K562 (cell line): ENCODE data around the gene TRIM65. TPM values are rescaled to one million over a fixed set of nuclear protein-coding genes. Genes with fewer than 3 reads are reported as not detected.

Experiments
- ARID1B ChIP-seq: fragments of 450-650 bp; IDR thresholded peaks from 2 replicates; pipeline ENCODE4 v1.6.1; 2016; ENCODE audit warnings: antibody characterized with exemption, mild to moderate bottlenecking, inconsistent platforms
- EP400 ChIP-seq: fragments of 450-650 bp; IDR thresholded peaks from 2 replicates; pipeline ENCODE4 v1.6.1; 2017; ENCODE audit warnings: antibody characterized with exemption, mild to moderate bottlenecking, moderate library complexity
- EWSR1 ChIP-seq: fragments of 450-650 bp; IDR thresholded peaks from 2 replicates; pipeline ENCODE4 v1.6.1; 2018; ENCODE audit warnings: borderline replicate concordance, mild to moderate bottlenecking, low read depth, moderate library complexity; ENCODE audit not compliant: partially characterized antibody
- GABPB2 ChIP-seq: fragments of 250-450 bp; sonication (Bioruptor Pico); conservative IDR thresholded peaks from 2 replicates; pipeline ENCODE4 v1.5.1; 2021; ENCODE audit warnings: mild to moderate bottlenecking
- HMG20A ChIP-seq: fragments of 450-650 bp; formaldehyde crosslinking; conservative IDR thresholded peaks from 2 replicates; pipeline ENCODE4 v1.4.0; 2020; ENCODE audit warnings: mild to moderate bottlenecking, mixed read lengths
- HNRNPUL1 ChIP-seq: fragments of 200-400 bp; formaldehyde crosslinking; IDR thresholded peaks from 2 replicates; pipeline ENCODE4 v1.6.1; 2017; ENCODE audit warnings: low read length
- MYBL2 ChIP-seq, 2 experiments: fragments of 450-650 bp in 1 of 2; sonication (generic) in 1 of 2; formaldehyde crosslinking in 1 of 2; IDR thresholded peaks; 2 replicates each; pipeline versions ENCODE4 v1.6.1 to v1.8.1; 2017 to 2022; ENCODE audit warnings: borderline replicate concordance in 1 of 2, inconsistent platforms in 1 of 2, low read depth in 1 of 2, mild to moderate bottlenecking in 1 of 2, missing genetic modification reagents in 1 of 2, moderate library complexity in 1 of 2
- RAD51 ChIP-seq: fragments of 450-650 bp; IDR thresholded peaks from 2 replicates; pipeline ENCODE4 v1.7.1; 2016; ENCODE audit warnings: low read depth, mild to moderate bottlenecking, borderline replicate concordance
- RBM17 ChIP-seq: fragments of 200-400 bp; formaldehyde crosslinking; IDR thresholded peaks from 2 replicates; pipeline ENCODE4 v1.6.1; 2017; ENCODE audit warnings: low read depth, mild to moderate bottlenecking, low read length, borderline replicate concordance
- RNF2 ChIP-seq: sonication (generic); IDR thresholded peaks from 2 replicates; pipeline ENCODE4 v1.6.1; 2016
- SRSF9 ChIP-seq: fragments of 200-400 bp; formaldehyde crosslinking; IDR thresholded peaks from 2 replicates; pipeline ENCODE4 v1.6.1; 2017; ENCODE audit warnings: low read depth, low read length, borderline replicate concordance
- ZBTB34 ChIP-seq: fragments of 250-450 bp; sonication (Bioruptor Pico); IDR thresholded peaks from 2 replicates; pipeline ENCODE4 v1.8.0; 2021; ENCODE audit warnings: mild to moderate bottlenecking, moderate library complexity
- ZNF217 ChIP-seq: sonication (generic); formaldehyde crosslinking; IDR thresholded peaks from 2 replicates; pipeline ENCODE4 v1.8.0; 2022; ENCODE audit warnings: mild to moderate bottlenecking, missing genetic modification reagents
- ZNF316 ChIP-seq: fragments of 450-650 bp; IDR thresholded peaks from 2 replicates; pipeline ENCODE4 v1.6.1; 2016
- ZNF347 ChIP-seq: fragments of 450-650 bp; formaldehyde crosslinking; IDR thresholded peaks from 2 replicates; pipeline ENCODE4 v1.4.0; 2020; ENCODE audit warnings: low read depth, mild to moderate bottlenecking, moderate library complexity
- ZNF41 ChIP-seq: fragments of 250-450 bp; sonication (Bioruptor Pico); conservative IDR thresholded peaks from 2 replicates; pipeline ENCODE4 v1.4.0; 2020; ENCODE audit warnings: mild to moderate bottlenecking
- polyA plus RNA-seq, 8 experiments: library from polyadenylated mRNA; depleted of rRNA in 4 of 8; stranded (reverse) in 5 of 8; unstranded in 3 of 8; fragments of >200 nt; fragmentation: Nextera tagmentation in 2 of 8; fragmentation: Illumina TruSeq in 1 of 8; extraction: Ambion mirVana in 2 of 8; extraction: Trizol in 1 of 8; gene quantifications; 2 replicates each; pipeline versions ENCODE4 v1.2.1 to v1.2.3, GENCODE V29; 2011 to 2014; ENCODE audit warnings: inconsistent platforms in 1 of 8, missing spikeins in 1 of 8
- total RNA-seq, 7 experiments: library from RNA; depleted of rRNA in 6 of 7; stranded (reverse); fragments of >200 nt in 6 of 7; fragmentation: Illumina TruSeq in 2 of 7; extraction: Trizol in 2 of 7; gene quantifications; 2 replicates each; pipeline versions ENCODE4 v1.2.1 to v1.2.3, GENCODE V29; 2011 to 2021; ENCODE audit warnings: low replicate concordance in 1 of 7
- TF ChIP-seq, protein P1 (sequence below): sonication (generic); formaldehyde crosslinking; IDR thresholded peaks from 2 replicates; pipeline ENCODE4 v1.8.0; 2022; ENCODE audit warnings: mild to moderate bottlenecking, missing genetic modification reagents
- TF ChIP-seq, protein P2 (sequence below), 2 experiments: fragments of 200-800 bp in 1 of 2; sonication (Bioruptor generic) in 1 of 2; sonication (generic) in 1 of 2; formaldehyde crosslinking in 1 of 2; IDR thresholded peaks in 1 of 2; conservative IDR thresholded peaks in 1 of 2; 2 replicates each; pipeline versions ENCODE4 v1.5.0 to v1.6.1; 2016 to 2020; ENCODE audit warnings: missing compliant biosample characterization in 1 of 2, missing genetic modification characterization in 1 of 2, missing genetic modification reagents in 1 of 2
- TF ChIP-seq, protein P3 (sequence below): fragments of 450-650 bp; IDR thresholded peaks from 2 replicates; pipeline ENCODE4 v1.6.1; 2016; ENCODE audit warnings: mild to moderate bottlenecking

TRIM65 gene
- total and polyA plus RNA-seq, 9 of the 15 experiments (the other 6 are each of a cell fraction or from before 2014, with no cell fraction given) = 2.8 to 45.7 (median 22.9) TPM

GRCh38 chr17:75855310-75856061, 41.3 kb downstream of the TRIM65 start, which contains the start of gene WBP2 (continued):
- TF ChIP-seq ZBTB34 (CRISPR knock-in tag) (no peak), ZNF41 (CRISPR knock-in tag) (no peak), HMG20A (CRISPR knock-in tag) (no peak), ZNF217 (CRISPR knock-in tag) (no peak), SRSF9 (no peak), ZNF316 (no peak), HNRNPUL1 (no peak), GABPB2 (no peak), RBM17 (no peak), RAD51 (peak; percentile 99), ARID1B (no peak), MYBL2 (IDR thresholded peaks at IDR 0.05; ENCODE audit: low read depth) (no peak), MYBL2 (CRISPR knock-in tag; IDR thresholded peaks at IDR 0.05; ENCODE audit: borderline replicate concordance) (no peak), RNF2 (0 out of 2 replicates have a peak, but pooled peaks have one; percentile 23), EP400 (peak; percentile 88), ZNF347 (CRISPR knock-in tag) (no peak), EWSR1 (no peak)
- TF ChIP-seq, protein P1, sequence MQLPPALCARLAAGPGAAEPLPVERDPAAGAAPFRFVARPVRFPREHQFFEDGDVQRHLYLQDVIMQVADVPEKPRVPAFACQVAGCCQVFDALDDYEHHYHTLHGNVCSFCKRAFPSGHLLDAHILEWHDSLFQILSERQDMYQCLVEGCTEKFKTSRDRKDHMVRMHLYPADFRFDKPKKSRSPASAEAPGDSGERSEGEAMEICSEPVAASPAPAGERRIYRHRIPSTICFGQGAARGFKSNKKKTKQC (CRISPR knock-in tag) = peak; percentile 27; the same call in 1 of the 2 replicates
- TF ChIP-seq, protein P2, sequence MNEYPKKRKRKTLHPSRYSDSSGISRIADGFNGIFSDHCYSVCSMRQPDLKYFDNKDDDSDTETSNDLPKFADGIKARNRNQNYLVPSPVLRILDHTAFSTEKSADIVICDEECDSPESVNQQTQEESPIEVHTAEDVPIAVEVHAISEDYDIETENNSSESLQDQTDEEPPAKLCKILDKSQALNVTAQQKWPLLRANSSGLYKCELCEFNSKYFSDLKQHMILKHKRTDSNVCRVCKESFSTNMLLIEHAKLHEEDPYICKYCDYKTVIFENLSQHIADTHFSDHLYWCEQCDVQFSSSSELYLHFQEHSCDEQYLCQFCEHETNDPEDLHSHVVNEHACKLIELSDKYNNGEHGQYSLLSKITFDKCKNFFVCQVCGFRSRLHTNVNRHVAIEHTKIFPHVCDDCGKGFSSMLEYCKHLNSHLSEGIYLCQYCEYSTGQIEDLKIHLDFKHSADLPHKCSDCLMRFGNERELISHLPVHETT (CRISPR knock-in tag; conservative IDR thresholded peaks at IDR 0.05 in 1 of 2, IDR thresholded peaks at IDR 0.05 in 1 of 2) = peak in 1 of 2 experiments; percentile 88; a peak in 2 of 4 replicates
- TF ChIP-seq, protein P3, sequence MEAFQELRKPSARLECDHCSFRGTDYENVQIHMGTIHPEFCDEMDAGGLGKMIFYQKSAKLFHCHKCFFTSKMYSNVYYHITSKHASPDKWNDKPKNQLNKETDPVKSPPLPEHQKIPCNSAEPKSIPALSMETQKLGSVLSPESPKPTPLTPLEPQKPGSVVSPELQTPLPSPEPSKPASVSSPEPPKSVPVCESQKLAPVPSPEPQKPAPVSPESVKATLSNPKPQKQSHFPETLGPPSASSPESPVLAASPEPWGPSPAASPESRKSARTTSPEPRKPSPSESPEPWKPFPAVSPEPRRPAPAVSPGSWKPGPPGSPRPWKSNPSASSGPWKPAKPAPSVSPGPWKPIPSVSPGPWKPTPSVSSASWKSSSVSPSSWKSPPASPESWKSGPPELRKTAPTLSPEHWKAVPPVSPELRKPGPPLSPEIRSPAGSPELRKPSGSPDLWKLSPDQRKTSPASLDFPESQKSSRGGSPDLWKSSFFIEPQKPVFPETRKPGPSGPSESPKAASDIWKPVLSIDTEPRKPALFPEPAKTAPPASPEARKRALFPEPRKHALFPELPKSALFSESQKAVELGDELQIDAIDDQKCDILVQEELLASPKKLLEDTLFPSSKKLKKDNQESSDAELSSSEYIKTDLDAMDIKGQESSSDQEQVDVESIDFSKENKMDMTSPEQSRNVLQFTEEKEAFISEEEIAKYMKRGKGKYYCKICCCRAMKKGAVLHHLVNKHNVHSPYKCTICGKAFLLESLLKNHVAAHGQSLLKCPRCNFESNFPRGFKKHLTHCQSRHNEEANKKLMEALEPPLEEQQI = no peak
